HG03521 (cell line): ENCODE results near the gene APRT.
"Not testable (repeated sequence)": the region's sequence is repeated elsewhere in the genome, so short reads cannot be mapped to it uniquely, and the experiment has no call there.

Source experiments
- ATAC-seq: cut with Tn5 transposase; IDR thresholded peaks from one replicate; pipeline ENCODE4 v1.9.1; 2021; ENCODE audit warnings: mild to moderate bottlenecking, moderate library complexity; ENCODE audit not compliant: unreplicated experiment

APRT gene

DNA sequence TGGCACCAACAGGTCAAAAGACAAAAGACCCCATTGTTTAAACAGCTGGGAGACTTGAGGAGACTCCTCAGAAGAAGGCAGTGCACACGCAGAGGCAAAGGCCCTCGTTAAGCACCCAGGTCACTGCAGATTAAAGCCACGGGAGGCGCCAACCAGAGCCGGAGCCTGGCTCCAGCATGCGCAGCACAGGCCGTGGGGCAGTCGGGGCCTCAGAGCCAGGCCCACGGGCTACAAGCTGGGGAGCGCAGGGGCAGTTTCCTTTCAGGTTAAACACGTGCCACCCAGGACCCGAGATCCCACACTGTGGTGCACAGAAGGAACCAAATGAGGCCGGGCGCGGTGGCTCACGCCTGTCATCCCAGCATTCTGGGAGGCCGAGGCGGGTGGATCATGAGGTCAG is 35.9 kb downstream of the APRT start:
- ATAC-seq = no peak

DNA sequence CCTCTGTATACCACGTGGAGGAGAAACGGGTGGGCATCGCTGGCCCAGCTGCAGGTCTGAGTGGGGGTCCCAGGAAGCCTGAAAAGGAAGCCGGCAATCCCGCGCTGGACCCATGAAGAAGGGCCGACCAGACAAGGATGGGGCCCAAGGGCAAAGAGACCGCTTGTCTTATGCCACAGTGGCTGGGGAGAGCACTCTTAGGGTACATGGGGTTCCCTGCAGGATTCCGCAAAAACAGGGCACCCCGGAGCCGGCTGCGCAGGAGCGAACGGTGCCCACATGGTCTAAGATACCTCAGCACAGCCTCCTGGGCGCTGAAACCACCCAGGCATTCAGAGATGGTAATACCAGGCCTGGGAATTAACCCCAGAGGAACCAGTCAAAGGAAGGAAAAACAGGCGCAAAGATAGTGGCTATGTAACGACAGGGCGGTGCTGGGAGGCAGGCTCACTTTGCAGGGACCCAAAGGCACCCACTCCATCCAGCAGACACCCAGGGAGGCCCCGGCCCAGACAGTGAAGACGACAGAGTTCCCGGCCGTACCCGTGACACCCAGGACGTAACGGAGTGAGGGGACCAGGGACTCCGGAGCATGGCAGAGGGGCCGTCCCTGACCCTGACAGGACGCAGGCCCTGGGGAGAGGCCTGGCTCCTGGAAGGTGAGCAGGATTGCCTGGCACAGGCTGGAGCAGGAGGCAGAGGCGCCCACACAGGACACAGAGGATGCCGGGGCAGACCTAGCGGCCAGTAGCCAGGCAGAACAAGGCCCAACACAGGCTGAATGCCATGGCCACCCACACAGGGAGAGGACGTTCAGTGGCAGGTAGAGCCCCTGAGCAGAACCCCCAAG is 37.0 kb downstream of the APRT start:
- ATAC-seq = no peak

DNA sequence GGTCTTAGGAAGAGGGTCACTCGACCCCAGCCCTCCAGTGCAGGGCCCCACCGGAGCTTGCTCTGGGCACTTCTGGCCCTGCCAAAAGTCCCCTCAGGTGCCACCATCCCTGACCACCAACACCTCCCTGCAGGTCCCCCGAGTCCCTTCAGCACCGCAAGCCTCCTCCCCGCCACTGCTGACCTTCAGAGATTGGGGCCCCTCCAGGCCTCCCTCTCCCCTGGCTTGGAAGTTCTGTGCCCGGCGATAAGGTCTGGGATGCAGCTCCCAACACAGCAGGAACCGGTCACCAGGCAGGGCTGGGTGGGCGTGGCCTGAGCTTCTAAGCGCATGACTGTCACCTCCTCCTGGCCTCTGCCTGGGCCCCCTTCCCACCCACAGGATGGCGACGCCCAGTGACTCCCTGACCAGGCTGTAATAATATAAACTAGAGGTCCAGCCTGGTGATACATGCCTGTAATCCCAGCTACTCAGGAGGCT is 37.9 kb downstream of the APRT start:
- ATAC-seq = no peak

DNA sequence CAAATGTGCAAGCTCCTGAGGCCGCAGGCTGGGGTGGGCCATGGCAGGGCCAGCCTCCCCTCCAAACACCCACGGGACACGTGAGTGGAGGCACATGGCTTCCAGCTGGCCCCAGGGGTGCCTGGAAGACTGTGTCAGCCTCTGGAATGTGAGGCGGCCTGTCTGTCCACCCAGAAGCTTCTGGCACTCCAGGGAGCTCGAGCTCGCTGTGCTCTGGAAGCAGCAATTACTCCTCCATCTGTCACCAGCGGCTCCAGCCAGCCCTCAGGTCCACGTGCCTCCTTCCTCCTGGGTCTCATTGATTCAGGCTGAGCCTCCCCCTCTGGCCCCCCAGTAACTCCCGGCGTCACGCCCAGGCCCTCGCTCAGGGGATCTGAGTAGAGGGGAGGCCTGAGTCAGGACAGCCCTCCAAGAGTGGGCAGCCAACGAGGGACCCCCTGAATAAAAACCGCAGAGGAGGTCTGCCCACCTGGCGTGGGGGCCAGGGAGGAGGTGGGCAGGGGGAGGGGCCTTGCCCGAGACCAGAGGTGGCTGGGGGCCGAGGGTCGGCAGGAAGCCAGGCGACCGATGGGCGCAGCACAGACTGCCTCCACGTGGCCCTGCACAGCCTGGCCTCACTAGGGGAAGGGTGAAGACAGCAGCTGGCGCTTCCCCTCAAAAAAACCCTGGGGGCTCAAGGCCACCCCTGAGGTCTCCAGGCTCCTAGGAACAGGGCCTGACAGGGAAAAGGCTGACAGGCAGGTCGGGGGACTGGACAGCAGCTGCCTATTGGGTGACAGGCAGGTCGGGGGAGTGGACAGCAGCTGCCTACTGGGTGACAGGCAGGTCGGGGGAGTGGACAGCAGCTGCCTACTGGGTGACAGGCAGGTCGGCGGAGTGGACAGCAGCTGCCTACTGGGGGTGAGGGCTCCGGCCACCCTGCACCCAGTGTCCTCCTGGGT is 38.6 kb downstream of the APRT start:
- no peak for ATAC-seq

DNA sequence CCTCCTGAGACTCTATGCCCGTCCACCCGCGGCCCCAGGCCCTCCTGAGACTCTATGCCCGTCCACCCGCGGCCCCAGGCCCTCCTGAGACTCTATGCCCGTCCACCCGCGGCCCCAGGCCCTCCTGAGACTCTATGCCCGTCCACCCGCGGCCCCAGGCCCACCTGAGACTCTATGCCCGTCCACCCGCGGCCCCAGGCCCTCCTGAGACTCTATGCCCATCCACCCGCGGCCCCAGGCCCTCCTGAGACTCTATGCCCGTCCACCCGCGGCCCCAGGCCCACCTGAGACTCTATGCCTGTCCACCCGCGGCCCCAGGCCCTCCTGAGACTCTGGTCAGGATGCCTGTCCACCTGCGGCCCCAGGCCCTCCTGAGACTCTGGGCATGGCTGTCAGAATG is 39.9 kb downstream of the APRT start:
- not testable (repeated sequence) for ATAC-seq

DNA sequence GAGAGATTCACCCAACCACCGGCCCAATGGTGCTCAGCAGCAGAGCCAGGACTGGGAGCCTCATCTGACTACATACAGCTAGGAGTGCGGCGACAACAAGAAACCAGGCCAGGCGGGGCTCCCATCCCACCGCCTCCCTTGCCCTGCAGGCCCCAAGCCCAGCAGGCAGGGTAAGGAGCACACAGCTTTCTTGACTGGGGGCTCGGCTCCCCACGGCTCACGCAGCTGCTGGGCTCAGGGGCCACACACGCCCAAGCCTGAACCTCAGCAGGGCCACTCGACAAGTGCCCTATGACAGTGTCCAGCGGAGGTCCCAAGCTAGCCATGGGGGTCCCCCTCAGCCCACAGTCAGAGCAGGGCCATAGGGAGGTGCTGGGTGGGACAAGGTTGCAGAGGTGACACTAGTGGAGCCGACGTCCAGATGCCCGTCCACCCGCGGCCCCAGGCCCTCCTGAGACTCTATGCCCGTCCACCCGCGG is 40.4 kb downstream of the APRT start:
- ATAC-seq = no peak

DNA sequence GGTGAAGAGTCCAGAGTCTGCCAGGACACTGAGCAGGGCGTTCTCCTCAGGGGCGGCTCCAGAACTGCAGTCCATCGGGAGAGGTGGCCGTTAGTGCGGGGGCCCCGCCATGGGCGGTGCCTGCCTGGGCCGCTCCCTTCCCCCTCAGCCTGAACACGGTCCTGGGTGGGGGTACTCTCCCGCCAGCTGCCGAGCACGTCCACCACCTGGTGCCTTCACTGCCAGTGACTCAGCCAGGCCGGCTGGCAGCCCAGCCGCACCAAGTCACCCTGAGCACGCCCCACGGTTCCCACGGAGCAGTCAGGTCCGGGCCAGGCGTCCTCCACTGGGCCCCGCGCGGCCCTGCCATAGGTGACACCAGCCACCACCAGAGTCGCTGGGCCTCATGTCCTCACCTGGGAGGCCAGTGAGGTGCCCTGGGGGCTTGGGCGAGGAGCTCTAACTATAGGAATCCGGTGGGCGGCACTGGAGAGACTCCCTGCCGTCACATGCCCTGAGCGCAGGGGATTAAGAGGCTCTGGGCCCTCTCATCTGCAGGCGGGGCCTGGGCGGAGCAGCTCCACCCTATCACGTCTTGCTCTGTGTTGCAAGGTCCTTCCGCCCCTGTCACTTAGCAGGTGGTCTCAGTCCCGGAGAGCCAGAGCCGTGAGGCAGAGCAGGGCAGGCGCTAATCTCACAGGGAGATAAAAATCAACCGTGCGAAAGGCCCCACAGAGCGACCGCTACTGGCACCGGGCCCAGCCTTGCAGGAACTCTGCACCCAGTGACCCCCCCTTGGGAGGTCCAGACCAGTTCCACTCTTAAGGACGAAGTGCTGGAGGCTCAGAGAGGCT is 41.1 kb downstream of the APRT start:
- ATAC-seq = no peak

DNA sequence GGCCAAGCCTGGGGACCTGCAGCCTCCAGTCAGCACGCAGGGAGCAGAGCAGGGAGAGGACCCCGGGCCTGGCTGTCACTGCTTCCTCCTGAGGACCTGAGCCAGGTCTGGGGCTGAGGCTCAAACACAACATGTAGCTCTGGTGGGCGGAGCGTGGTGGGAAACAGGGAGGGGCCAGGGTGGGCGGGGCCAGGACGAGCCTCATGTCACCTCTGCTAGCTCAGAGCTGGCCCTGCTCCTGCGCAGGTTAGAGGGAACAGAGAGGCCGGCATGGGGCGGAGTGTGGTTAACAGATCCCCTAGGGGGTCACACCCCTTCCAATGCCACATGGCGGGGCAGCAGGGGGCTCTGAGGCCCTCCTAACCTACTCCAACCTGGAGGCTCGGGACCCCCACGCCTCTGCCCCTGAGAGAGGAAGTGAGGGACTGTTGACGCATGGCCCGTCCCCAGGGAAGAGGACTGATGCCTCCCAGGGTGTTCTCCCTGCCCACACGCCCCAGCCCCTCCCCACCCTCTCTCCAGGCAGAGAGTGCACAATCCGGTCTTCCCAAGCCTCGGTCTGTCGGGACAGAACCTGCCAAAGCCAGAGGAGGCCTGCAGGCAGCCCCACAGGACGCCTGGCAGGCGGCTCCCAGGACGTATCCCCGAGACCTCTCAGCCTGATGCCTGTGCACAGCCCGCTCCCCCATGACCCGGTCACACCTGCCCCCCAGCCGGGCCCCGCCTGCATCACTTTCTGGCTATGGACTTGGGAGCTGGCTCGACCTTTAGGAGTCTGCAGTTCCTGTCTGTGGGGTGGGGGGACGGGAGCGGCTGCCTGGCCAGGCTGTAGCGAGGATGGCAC is 41.9 kb downstream of the APRT start:
- ATAC-seq = no peak

DNA sequence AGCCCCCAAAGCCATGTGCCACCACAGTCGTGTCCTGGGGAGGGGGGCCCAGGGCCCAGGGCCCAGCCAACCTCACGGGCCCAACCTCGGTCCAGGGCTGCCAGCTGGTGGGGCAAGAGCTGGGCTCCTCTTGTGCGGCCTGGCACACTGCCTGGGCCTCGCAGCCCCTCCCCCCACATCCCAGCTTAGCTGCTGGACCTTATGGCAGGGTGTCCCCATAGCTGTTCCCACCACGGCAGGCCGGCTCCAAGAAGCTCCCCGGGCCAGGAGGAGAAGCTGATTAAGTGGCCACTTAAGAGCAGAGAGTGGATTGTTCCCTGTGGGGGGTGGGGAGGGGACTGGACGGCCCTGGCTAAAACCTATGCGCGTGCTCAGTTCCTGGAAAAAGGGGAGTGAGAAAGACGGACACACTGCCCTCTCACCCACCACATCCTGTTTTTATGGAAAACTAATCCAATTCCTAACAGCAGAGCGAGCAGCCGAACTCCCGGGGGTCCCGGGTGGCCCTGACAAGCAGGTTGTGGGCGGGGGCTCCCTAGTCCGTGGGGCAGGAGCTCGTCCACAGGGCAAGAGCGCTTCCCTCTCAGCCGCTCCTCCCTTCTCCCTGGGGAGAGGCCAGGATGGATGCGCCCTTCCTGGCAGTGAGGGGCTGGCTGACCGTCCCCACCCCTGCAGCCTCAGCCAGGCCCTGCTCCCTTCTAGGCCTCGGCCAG is 43.5 kb downstream of the APRT start:
- ATAC-seq = no peak

DNA sequence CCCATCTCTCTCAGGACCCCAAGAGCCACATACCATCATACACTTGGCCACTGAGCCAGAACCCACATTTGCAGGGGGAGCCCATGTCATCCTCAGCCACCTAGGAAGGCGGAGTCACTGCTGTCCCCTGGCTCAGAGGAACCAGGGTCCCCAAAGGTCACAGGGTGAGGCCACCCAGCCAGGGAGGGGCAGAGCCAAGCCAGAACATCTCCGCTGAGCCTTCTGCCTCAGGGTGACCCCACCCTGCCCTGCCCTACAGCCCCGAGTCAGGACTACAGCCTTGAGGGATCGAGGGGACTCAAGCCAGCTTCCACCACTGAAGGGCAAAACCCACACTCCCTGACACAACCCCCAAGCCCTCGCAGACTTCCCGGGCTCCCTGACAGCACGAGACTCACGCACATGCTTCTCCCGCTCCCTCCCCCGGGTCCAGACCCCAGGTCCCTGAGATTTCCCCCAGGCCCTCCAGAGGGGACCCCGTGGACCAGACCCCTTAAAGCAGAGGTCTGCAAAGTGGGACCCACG is 44.1 kb downstream of the APRT start:
- ATAC-seq = no peak

DNA sequence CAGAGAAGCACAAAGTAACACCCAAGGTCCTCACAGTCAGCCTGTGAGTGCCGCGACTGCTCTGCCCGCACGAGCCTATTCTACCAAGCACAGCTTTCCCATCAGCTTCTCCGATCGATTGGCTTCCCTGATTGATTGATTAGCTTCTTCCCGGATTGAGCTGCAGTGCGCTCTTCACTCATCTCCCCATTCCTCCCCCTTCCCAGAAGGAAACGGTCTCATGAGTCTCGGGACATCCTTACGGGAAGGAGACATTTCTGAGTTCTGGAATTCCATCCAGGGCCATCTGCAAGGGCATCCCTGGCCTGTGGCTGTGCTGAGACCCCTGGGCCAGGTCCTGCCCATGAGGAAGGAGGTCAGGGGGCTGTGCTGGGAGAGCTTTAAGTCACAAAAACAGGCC is 44.8 kb downstream of the APRT start:
- ATAC-seq = no peak

DNA sequence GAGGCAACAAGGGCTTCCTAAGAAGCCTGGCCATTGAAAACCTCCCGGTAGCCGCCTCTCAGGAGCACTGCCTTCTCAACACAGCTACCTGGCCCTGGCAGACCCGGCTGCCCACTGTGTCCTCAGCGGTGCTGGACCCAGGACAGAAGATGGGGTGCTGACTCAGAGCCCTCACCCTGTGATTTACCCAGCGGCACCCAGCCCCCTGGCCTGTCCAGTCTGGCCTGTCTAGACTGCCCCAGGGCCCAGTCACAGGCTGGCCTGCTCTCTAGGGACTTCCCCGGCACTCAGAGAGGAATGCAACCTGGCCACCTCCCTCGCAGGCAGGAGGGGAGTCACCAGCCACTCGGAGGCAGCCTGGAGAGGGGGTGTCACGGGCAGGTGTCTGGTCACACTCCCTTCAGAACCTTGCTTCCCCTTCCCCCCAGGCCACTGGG is 46.8 kb downstream of the APRT start:
- ATAC-seq = no peak

DNA sequence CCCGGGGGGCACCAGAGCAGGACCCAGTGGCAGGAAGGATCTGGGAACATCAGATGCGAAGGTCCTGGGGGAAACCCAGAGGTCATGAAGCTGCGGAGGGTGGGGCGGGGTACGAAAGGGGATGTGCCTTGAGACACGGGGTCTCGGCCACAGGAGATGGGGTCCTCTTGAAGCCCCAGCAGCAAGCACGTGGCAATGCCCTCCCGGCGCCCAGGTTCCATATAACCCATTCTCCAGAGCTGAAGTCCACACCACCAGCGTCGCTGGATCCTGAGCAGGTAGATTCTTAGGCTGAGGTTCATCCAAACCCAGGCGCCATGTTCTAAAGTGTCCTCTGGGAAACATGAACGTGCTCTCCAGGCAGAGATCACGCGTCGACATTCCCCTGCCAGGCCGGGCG is 47.6 kb downstream of the APRT start:
- ATAC-seq = no peak

DNA sequence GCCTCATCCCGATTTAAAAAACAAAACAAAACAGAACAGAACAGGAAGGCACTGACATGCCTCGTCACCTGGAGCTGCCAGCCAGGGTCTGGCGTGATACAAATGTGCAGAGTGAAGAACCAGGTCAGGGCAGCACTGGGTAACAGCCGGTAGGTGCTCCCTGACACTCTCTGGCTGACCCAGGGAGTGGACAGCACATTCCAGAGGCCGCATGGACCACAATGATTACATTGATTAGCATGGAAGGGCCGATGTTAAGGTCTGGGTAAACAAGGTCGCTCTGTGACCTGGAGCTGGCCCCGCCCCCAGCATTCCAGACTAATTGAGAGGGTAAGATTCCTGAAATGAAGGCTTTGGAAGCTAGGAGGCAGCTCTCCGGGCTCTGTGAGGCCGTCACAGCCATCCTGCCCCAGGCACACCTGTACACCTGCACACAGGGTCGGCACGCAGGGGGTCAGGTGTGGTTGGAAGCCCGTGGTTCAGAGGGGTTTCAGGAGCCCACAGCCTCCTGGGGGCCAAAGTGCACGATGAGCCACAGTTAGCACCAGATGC is 48.1 kb downstream of the APRT start:
- no peak for ATAC-seq

DNA sequence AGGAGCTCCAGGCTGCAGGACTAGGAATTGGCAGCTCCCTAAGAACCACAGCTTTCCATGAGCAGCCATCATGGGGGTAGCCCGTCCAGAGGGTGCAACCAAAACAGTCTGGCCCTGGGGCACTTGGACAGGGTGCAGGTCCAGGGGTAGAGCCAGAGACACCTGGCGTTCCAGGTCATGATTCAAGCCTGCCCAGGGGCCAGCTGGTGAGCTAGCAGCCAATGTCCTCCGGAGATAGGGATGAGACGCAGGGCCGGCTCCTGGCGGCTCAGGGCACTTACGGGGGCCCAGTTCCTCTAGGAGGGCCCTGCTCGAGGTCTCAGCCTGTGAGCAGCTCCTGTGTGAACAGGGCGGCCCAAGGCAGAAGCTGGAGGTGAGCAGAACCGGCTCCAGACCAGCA is 48.8 kb downstream of the APRT start:
- ATAC-seq = no peak

DNA sequence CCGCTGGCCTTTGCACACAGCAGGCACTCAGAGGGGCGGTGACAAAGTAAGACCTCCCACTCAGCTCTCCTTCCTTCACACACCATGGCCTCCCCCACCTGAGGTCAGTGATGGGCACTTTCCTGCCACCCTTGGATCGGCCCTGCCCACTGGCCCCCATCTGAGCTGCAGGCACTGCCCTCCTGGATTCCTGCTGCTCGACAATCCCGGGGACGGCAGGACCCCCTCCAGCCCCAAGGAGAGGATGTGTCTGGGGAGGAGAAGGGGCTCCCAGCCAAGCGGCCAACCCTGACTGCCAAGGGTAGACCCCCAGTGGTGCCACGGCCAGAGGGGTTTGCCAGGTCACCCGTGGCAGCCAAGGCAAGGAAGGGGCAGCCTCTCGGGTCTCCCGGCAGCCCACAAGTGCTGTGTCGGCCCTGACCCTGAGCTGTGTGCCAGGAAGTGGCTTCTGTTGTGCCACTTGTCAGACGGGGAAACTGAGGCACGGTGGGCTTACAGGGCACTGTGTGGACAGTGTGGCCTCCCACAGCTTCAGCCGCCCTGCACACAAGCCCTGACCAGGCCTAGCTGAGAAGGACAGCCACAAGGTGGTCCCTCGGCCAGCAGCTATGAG is 49.4 kb downstream of the APRT start:
- ATAC-seq = no peak

DNA sequence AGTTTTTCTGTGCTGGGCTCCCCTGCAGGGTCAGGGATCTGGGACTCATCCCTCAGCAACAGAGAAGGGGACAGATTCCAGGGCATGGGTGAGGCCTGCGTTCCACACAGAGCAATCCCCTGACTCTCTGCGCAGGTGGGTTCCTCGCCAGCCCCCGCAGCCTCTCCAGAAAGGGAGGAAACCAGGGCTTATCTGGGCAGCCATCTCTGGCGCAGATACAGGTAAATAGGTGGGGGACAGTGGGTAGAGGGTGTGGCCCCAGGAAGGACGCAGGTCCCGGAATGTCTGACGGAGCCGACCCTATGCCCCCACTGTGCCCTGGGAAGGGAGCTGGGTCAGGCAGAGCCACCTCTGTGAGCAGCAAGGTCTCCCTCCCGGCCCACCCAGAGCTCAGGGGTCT is 49.9 kb downstream of the APRT start:
- no peak for ATAC-seq

DNA sequence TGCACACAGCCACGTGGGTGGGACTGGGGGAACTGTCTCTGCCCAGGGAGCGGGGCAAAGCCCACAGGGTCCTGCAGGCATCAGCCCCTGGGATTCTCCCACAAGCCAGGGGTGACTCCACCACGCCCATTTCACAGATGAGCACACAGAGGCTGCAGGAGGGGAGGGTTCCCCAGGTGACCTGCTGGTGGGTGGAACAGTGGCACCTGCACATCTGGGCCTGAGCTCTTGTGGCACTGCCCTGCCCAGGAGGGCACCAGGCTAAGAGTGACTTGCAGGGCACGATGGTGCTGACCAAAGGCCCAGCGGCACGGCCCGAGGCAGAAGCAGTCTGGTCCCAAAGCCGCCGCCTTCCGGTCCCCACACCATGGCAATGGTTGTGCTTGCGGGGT is 50.6 kb downstream of the APRT start:
- no peak for ATAC-seq
